Natural killer cell (primary cell): ENCODE results near the gene PMFBP1. TPM values are rescaled to one million over a fixed set of nuclear protein-coding genes. Genes with fewer than 3 reads are reported as not detected.

Experiments
- ATAC-seq, 3 donors: fragments of 150-1000 bp in 2 of 3; fragments of 200-7000 bp in 1 of 3; cut with Tn5 transposase; 1 replicate in 1 of 3; 2 replicates in 2 of 3; pipeline ENCODE4 v1.10.0; 2021; ENCODE audit warnings: mild to moderate bottlenecking in 2 of 3, moderate library complexity in 2 of 3
- DNase-seq, 2 donors: peaks; one replicate each; pipeline versions ENCODE4 v3.0.0 to v3.0.0-alpha.2; 2013 to 2021; ENCODE audit warnings: mixed read lengths in 1 of 2
- H3K27ac ChIP-seq: one replicate; pipeline ENCODE4 v1.5.1; 2013; ENCODE audit warnings: mild to moderate bottlenecking, low read length
- H3K27me3 ChIP-seq: one replicate; pipeline ENCODE4 v1.6.1; 2013; ENCODE audit warnings: low read length; ENCODE audit not compliant: control insufficient read depth, insufficient read depth
- H3K36me3 ChIP-seq: one replicate; pipeline ENCODE4 v1.6.1; 2013; ENCODE audit warnings: low read length; ENCODE audit not compliant: control insufficient read depth, insufficient read depth
- H3K4me1 ChIP-seq: one replicate; pipeline ENCODE4 v1.6.1; 2013; ENCODE audit warnings: low read length; ENCODE audit not compliant: control insufficient read depth, insufficient read depth
- H3K4me3 ChIP-seq: one replicate; pipeline ENCODE4 v1.5.1; 2013; ENCODE audit warnings: low read length
- H3K9me3 ChIP-seq: one replicate; pipeline ENCODE4 v1.6.1; 2013; ENCODE audit warnings: low read length; ENCODE audit not compliant: control insufficient read depth, insufficient read depth
- H3K27ac Mint-ChIP-seq, 2 donors: one replicate each; pipeline ENCODE4 v1.8.0; 2022; ENCODE audit warnings: mild to moderate bottlenecking in 2 of 2, mixed read lengths in 2 of 2, moderate library complexity in 1 of 2
- H3K27me3 Mint-ChIP-seq, 2 donors: one replicate each; pipeline ENCODE4 v1.8.0; 2022; ENCODE audit warnings: low read depth in 2 of 2, mixed read lengths in 2 of 2
- H3K36me3 Mint-ChIP-seq: one replicate; pipeline ENCODE4 v1.8.0; 2022; ENCODE audit warnings: mixed read lengths
- H3K4me1 Mint-ChIP-seq, 2 donors: one replicate each; pipeline ENCODE4 v1.8.0; 2022; ENCODE audit warnings: mixed read lengths in 2 of 2
- H3K4me3 Mint-ChIP-seq: one replicate; pipeline ENCODE4 v1.8.0; 2022; ENCODE audit warnings: mild to moderate bottlenecking, moderate library complexity, mixed read lengths
- H3K9me3 Mint-ChIP-seq, 2 donors: one replicate each; pipeline ENCODE4 v1.8.0; 2022; ENCODE audit warnings: mixed read lengths in 2 of 2
- WGBS: methylation state at CpG from one replicate; pipeline ENCODE4 v1.1.7; 2013; ENCODE audit warnings: missing lambda C conversion rate; ENCODE audit not compliant: insufficient coverage; 5-methylcytosine and 5-hydroxymethylcytosine counted together
- intact Hi-C: fragments of 100-400 bp; cut with micrococcal nuclease; formaldehyde crosslinking; loops from one replicate; pipeline ENCODE4 v1.14.2; 2022
- total RNA-seq, 4 donors: library from RNA; stranded (reverse); fragments of 120-200 nt in 1 of 4; gene quantifications; one replicate each; pipeline versions ENCODE4 v1.2.3 to v1.2.4, GENCODE V29; 2013 to 2022
- TF ChIP-seq, protein P1 (sequence below): fragments of 200-600 bp; IDR thresholded peaks from one replicate; pipeline ENCODE4 v1.8.0; 2022; ENCODE audit warnings: antibody characterized with exemption

PMFBP1 gene
- total RNA-seq, 3 donors from 2014 or later (not counting 1 experiment from before 2014, with no cell fraction given), result 0.68 to 1.2 (median 0.99) TPM

DNA sequence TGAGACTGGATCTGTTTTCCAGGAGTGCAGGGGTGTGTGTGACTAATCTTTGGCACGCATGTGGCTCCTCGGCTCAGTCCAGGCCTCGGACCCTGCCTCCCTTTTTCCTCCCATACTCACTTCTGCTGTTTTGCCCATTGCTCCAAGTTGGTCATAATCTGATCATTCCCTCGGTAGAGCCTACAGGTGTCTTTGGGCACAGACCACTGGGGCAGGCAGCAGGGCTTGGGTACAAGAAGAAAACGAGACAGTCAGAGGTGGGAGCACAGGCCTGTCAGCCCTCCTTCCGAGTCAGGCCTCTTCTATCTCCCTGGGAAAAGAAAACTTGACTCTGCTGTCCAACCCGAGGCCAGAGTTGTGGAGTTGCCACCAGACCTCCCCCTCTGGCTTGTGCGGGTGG is 48.5 kb downstream of the PMFBP1 start:
- Mint-ChIP-seq H3K4me3 (no peak overlapping the region), H3K27ac (no peak overlapping the region), H3K27me3 (no peaks in the 10 kb centered on the region), H3K4me1 (no peaks in the 10 kb centered on the region), H3K36me3 (no peaks in the 10 kb centered on the region), H3K9me3 (no peaks in the 10 kb centered on the region)
- WGBS, result 91% methylated on average over 8 of the region's 8 CpGs
- Histone ChIP-seq H3K4me1 (no peaks in the 10 kb centered on the region), H3K27me3 (no peaks in the 10 kb centered on the region), H3K36me3 (no peaks in the 10 kb centered on the region), H3K27ac (no peak overlapping the region), H3K4me3 (no peak overlapping the region), H3K9me3 (no peaks in the 10 kb centered on the region)
- TF ChIP-seq, protein P1, sequence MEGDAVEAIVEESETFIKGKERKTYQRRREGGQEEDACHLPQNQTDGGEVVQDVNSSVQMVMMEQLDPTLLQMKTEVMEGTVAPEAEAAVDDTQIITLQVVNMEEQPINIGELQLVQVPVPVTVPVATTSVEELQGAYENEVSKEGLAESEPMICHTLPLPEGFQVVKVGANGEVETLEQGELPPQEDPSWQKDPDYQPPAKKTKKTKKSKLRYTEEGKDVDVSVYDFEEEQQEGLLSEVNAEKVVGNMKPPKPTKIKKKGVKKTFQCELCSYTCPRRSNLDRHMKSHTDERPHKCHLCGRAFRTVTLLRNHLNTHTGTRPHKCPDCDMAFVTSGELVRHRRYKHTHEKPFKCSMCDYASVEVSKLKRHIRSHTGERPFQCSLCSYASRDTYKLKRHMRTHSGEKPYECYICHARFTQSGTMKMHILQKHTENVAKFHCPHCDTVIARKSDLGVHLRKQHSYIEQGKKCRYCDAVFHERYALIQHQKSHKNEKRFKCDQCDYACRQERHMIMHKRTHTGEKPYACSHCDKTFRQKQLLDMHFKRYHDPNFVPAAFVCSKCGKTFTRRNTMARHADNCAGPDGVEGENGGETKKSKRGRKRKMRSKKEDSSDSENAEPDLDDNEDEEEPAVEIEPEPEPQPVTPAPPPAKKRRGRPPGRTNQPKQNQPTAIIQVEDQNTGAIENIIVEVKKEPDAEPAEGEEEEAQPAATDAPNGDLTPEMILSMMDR, result no peak
- DNase-seq, result no peak
- intact Hi-C loops, result no loop called here
- no peak for ATAC-seq

DNA sequence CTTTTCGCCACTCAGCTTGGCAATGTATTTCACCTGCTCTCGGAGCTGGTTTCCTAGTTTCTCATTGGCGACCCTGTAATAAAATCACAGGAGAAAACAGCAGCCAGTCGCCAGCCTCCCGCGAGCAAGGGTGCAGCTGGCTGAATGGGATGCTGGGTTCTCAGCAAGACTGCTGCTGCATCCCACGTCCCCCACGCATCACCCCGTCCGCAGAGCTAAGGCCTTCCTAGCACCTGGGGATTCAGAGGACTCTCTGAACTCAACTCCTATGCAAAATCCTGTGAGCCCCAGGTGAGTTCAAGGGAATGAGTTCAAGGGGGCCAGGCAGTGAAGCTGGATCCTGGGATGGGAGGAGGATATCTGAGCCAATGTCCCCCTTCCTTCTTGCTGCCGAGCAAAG is 49.0 kb downstream of the PMFBP1 start:
- H3K4me1 ChIP-seq, result no peaks in the 10 kb centered on the region
- no peaks in the 10 kb centered on the region for H3K9me3 ChIP-seq
- H3K36me3 ChIP-seq, result no peaks in the 10 kb centered on the region
- ATAC-seq (no peak), DNase-seq (no peak)
- no peak overlapping the region for H3K27ac Mint-ChIP-seq
- H3K4me1 Mint-ChIP-seq, result no peaks in the 10 kb centered on the region
- TF ChIP-seq, protein P1, result no peak
- H3K27me3 Mint-ChIP-seq, result no peaks in the 10 kb centered on the region
- no peaks in the 10 kb centered on the region for H3K27me3 ChIP-seq
- no peak overlapping the region for H3K4me3 Mint-ChIP-seq
- no peak overlapping the region for H3K27ac ChIP-seq
- no peaks in the 10 kb centered on the region for H3K36me3 Mint-ChIP-seq
- 85% methylated on average over 10 of the region's 11 CpGs for WGBS
- H3K4me3 ChIP-seq, result no peak overlapping the region
- H3K9me3 Mint-ChIP-seq, result no peaks in the 10 kb centered on the region
- intact Hi-C loops, result no loop called here

GRCh38 chr16:72122308-72122707 is 49.6 kb downstream of the PMFBP1 start:
- no peaks in the 10 kb centered on the region for H3K9me3 ChIP-seq
- no peak for ATAC-seq
- H3K4me1 Mint-ChIP-seq, result no peaks in the 10 kb centered on the region
- no peak for DNase-seq
- no peak overlapping the region for H3K27ac ChIP-seq
- no peak overlapping the region for H3K27ac Mint-ChIP-seq
- H3K4me3 ChIP-seq, result no peak overlapping the region
- no peaks in the 10 kb centered on the region for H3K4me1 ChIP-seq
- no peaks in the 10 kb centered on the region for H3K27me3 Mint-ChIP-seq
- H3K4me3 Mint-ChIP-seq, result no peak overlapping the region
- WGBS, result 97% methylated on average over 2 of the region's 2 CpGs
- H3K27me3 ChIP-seq, result no peaks in the 10 kb centered on the region
- no peaks in the 10 kb centered on the region for H3K9me3 Mint-ChIP-seq
- no peaks in the 10 kb centered on the region for H3K36me3 Mint-ChIP-seq
- intact Hi-C loops, result no loop called here
- TF ChIP-seq, protein P1, result no peak
- H3K36me3 ChIP-seq, result no peaks in the 10 kb centered on the region

- WGBS, result 90% methylated on average over 5 of the region's 5 CpGs
- ATAC-seq, result no peak
- Histone ChIP-seq H3K9me3 (no peaks in the 10 kb centered on the region), H3K4me1 (no peaks in the 10 kb centered on the region), H3K4me3 (no peak overlapping the region), H3K27me3 (no peaks in the 10 kb centered on the region), H3K27ac (no peak overlapping the region), H3K36me3 (no peaks in the 10 kb centered on the region)
- TF ChIP-seq, protein P1, result no peak
- Mint-ChIP-seq H3K27ac (no peak overlapping the region), H3K4me1 (no peaks in the 10 kb centered on the region), H3K27me3 (no peaks in the 10 kb centered on the region), H3K36me3 (no peaks in the 10 kb centered on the region), H3K4me3 (no peak overlapping the region), H3K9me3 (no peaks in the 10 kb centered on the region)
- no peak for DNase-seq
- intact Hi-C loops, result no loop called here
Measured at GRCh38 chr16:72120026-72120425, 51.9 kb downstream of the PMFBP1 start.
